LHCN-M2 (cell line): ENCODE results near the gene CAPN7. TPM values are rescaled to one million over a fixed set of nuclear protein-coding genes. Genes with fewer than 3 reads are reported as not detected.

Experiments
- DNase-seq: peaks from one replicate; pipeline ENCODE4 v3.0.0-alpha.2; 2012; ENCODE audit warnings: low read depth
- total RNA-seq: library from RNA; depleted of rRNA; stranded (reverse); fragments of >200 nt; gene quantifications from 2 replicates; pipeline ENCODE4 v1.2.3, GENCODE V29; 2014

The CAPN7 gene
- total RNA-seq, 1 experiment from 2014 or later: 26.6 TPM

DNA sequence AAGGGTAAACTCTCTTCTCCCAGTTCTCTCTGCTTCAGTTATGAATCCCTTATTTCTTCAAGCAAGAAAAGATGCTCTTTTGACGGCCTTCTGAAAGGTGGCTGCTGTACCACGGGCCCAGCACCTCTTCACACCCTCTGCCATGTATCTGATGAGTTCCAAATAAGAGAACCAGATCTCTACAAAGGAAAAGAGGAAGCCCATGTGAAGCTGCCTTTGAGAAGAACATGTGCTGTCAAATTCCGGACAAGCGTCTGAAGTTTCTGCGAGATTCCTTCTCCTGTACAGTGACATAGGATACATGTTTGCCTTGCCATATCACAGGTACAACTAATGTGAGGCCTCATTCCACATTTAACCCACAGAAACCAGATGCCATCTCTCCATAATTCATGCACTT, 67.2 kb downstream of the CAPN7 start:
- DNase-seq: no peak

- peak; percentile 9 for DNase-seq
These were observed 70.1 kb downstream of the CAPN7 start for GRCh38 chr3:15276028-15276724.

GRCh38 chr3:15277861-15278500, 71.9 kb downstream of the CAPN7 start:
- no peak for DNase-seq

DNA sequence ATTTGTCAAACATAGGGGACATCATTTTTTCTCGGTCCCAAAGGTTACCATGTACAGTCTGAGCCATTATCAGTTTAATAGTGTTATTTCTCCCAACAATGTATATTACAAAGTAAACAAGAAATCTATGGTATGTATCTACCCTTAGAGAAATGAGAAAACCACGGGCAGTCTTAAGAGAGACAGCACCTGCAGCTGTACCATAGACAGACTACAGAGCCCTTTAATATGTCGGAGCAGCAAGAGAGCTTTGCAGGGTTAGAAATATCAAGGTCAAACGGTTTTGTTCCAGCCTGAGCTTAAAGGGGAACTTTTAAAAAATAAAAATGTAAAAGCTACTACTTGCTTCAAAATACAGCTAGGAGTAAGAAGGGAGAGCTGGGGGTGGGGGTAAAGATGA, 73.2 kb downstream of the CAPN7 start:
- DNase-seq: no peak

DNA sequence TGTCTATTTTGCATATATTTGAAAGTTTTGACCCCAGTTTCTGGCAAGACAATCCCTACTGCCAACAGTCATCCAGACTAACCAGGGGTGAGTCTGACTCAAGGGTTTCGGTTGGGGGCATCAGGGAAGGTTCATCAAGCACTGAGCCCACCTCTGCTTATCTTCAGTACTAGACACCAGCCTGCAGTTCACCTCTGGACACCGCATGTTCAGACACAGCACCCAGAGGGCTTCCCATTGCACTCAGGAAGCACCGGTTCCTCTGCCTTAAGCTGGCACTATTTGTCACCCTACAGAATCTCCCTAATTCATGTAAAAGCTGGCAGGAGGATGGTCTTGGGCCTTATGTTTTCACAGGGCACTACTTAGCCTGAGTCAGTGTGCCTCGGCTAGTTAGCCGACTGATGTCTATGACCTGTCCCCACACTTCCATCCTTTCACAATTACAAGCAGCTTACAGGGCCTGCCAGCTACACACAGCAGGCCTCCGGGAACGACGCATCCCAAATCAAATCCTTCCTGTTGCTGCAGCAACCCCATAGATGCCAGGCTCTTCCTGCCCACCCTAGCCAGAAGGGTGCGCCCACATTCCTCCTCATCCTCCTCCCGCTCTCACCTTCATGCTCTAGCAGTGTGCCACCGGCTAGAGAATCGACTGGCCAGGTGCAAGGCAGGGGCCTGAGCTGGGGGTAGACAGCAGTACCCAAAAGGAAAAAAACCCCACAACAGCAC, 73.8 kb downstream of the CAPN7 start:
- no peak for DNase-seq

DNA sequence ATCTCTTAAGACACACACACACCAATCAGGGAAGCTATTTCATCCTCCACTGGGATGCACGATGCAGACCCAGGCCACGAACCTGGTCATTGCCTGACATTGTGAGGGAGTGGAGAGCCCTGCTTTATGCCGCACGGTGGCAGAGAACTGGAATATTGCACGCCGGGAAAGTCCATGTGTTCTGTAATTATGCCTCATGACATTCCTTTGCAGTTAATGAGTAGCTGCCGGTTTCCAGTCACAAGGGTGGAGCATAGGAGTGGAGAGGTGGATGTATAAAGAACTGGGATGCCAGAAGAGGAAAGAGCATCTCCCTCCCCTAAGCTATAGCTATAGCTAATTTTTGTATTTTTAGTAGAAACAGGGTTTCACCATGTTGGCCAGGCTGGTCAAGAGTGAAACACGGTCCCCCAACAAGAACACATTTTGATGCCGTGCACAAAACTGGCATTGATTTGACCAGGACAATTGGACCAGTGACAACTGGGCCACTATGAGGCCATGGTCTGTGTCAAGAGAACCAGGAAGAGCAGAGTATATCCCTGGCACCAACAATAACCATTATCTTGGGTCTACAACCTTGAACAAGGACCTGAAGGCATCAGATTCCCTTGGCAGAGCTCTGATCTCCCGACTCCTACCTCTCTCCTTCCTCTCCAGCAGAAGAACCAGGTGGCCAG, 74.9 kb downstream of the CAPN7 start:
- DNase-seq: no peak

DNA sequence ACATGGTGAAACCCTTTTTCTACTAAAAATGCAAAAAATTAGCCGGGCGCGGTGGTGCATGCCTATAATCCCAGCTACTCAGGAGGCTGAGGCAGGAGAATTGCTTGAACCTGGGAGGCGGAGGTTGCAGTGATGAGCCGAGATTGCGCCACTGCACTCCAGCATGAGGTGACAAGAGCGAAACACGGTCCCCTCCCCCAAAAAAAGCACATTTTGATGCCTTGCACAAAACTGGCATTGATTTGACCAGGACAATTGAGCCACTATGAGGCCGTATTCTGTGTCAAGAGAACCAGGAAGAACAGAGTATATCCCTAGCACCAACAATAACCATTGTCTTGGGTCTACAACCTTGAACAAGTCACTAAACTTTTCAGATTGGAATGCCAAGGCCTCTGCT, 75.8 kb downstream of the CAPN7 start:
- no peak for DNase-seq

GRCh38 chr3:15283702-15284101, 77.7 kb downstream of the CAPN7 start:
- no peak for DNase-seq

DNA sequence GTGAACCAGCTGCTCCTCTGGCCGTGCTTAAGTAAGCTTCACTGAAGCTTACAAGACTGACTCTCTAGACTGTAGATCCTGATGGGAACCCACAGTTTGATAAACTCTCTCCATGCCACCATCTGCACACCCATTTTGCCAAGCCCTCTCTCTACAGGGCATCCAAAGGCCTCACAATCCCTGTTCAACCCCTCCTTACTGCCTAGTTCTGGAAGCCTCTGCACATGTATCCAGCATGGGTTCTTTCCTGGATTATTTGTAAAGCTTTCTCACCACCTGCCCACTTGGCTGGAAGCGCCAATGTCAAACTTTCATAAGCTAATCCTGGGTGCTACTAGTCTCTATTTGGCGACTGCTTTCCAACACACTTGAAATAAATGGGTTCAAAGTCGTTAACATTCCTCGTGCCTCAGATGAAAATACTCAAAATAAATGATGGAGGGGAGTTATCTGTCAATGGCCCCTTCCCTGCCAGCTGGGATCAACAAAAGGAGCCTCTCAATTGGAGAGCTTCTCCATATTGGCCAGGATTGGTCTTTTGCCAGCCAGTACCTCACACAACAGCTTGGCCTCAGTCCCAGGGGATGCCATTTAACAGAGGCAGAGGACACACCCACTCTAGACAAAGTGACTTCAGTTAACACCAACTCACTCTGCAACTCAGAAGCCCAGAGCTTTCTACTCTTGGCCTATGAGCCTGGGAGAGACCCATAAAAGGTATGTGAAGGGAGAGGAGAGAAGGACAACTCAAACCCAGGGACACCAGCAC, 78.3 kb downstream of the CAPN7 start:
- DNase-seq: peak; percentile 37

DNA sequence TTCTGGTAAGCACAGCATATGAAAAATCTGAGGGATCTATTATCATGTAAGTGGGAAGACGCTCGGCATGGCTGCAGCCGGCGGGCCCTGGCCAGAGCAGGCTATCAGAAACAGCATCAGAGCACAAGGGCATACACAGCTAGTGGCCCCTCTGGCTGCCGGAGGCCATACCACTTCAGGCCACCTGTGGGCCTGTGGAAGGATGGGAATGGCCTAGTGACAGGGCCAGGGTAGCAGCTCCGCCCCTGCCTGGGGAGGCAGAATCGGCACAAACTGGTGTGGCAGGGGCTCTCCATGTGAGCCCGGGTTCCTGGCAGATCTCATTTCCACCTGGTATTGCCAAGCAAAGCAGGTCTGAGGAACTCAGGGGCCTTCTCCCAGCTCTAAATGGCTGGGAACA, 80.0 kb downstream of the CAPN7 start:
- DNase-seq: no peak

DNA sequence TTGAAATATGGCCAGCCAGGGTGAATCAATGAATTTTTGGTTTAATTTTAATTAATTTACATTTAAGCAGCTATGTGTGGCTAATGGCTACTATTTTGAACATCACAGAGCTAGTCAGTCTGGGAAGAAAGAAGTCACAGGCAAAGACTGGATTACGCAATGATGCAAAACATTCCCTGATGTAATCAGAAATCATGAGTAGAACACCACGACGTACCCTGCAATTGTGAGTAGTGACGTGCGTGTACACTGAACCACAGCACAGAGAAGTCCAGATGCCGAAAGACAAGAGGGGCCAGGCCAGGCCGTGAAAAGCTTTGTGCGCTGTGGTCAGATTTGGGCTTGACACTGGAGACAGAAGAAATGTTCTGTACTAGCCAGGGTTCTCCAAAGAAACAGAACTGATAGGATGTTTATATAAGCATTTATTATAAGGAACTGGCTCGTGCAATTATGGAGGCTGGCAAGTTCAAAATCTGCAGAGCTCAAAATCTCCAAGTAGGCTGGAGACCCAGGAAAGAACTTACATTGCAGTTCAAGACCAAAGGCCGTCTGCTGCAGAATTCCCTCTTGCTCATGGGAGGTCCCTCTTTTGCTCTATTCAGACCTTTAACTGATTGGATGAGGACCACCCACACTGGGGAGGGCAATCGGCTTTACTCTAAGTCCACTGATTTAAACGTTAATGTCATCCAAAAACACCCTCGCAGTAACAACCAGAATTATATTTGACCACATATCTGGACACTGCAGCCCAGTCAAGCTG, 81.7 kb downstream of the CAPN7 start:
- peak; percentile 80 for DNase-seq

DNA sequence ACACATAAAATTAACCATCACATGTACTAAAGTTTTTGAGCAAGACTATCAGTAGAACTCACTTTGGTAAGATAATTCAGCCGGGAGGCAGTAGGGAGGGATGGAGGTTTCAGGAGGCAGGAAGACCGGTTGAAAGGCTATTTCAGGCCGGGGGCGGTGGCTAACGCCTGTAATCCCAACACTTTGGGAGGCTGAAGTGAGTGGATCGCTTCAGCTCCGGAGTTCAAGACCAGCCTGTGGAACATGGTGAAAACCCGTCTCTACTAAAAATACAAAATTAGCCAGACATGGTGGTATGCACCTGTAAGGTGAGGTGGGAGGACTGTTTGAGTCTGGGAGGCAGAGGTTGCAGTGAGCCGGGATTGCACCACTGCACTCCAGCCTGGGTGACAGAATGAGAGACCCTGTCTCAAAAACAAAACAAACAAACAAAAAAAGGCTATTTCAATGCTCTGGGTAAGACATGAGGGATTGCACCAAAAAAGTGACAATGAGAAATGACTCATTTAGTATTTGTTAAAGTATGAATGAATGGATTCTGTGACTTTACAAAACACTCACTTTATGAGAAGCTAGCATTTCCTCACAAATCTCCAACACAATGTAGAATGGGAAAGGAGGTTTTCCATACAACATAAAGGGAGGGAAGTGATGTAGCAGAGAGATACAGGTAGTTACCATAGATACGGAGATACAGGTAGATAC, 82.4 kb downstream of the CAPN7 start:
- DNase-seq: no peak

- no peak for DNase-seq
These were observed 83.6 kb downstream of the CAPN7 start for GRCh38 chr3:15289661-15290060.

- no peak for DNase-seq
These were observed 84.7 kb downstream of the CAPN7 start for GRCh38 chr3:15290736-15291135.

DNA sequence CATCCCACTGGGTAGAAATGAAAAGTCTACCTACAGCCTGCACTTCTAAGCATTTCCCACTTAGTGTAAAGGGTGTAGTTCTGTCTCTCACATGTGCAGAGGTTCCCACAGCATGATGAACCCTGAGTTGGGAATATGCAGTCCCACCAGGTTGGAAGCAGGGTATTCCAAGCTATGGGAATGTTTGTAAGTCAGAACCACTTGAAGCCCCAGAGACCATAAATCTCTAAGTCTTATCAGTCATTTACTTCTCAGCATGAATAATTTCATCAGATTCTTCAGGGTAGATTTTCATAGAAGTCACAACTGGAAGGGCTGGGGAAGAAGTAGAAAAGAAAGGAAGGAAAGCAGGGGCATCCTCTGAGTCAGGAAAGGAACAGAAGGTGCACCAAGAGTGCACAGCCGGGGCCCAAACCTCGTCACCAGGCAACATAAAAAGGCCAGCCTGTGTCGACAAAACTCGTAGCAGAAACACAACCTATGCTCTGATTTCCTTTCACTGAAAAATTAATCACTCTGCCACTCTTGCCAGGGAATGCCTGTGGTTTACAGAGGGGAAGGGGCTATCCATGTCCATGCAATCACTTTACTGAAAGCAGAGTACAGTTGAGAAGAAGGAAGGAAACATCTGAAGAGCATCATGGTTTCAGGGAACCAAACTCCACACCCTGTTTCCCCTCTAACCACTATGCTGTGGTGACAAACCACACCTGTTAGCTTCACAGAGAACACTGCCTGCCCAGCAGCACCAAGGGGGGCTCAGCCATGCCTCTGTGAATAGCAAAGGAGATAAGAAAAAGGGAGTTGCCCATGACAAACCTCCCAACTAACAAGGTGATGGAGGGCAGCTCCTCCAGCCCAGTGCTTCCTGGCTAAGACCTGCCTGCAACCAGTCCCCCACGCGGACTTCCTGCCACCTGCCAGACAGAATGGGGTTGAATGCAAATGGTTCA, 85.8 kb downstream of the CAPN7 start:
- DNase-seq: no peak

GRCh38 chr3:15292765-15293522, 86.9 kb downstream of the CAPN7 start:
- DNase-seq: no peak

DNA sequence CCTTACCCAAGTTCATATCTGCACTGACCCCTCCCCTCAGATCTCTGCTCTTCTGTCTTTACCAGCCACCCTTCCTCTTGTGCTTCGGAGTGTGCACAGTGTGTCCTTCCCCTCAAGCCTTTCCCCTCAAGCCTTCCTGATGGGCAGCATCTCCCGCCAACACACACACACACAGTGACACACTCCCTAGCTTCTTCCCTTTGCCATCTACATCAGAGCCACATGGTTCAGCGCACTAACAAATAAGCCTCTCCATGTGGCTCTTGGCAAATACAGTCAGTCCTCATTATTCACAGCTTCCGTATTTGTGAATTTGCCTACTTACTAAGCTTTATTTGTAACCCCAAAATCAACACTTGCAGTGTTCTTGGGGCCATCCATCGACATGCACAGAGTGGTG, 88.9 kb downstream of the CAPN7 start:
- DNase-seq: no peak

DNA sequence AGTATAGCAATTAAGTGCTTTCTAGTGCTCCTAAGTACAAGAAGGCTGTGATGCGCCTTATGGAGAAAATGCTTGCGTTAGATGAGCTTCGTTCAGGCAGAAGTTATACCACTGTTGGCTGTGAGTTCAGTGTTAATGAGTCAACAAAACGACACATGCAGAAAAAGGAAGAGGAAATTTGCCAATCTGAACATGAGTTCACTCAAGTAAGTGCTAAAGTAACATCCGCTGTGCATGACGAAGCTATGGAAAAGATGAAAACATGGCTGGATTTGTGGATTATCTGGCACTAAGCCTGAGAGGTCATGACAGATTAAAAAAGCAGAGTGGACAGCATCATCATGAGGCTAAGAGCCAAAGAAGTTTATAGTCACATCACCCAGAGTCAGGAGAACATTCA, 89.5 kb downstream of the CAPN7 start:
- DNase-seq: no peak
